ENCODE results near the gene INCA1. TPM values are rescaled to one million over a fixed set of nuclear protein-coding genes. Genes with fewer than 3 reads are reported as not detected.

The INCA1 gene
- total and polyA plus RNA-seq, 2 donors (not counting 3 experiments of a cell fraction or from before 2014, with no cell fraction given), result 0.71 to 1.0 TPM

GRCh38 chr17:5014357-5014756 lies 17.0 kb upstream of the INCA1 start:
- H3K9me3 ChIP-seq (replicated peaks; ENCODE audit: control insufficient read depth, insufficient read depth, low read length), result no peaks in the 10 kb centered on the region
- POLR2A ChIA-PET, result no interaction called here
- no peaks in the 10 kb centered on the region for H3K79me2 ChIP-seq (ENCODE audit: control insufficient read depth, insufficient read depth, low read length)
- dilution Hi-C loops (cut with MboI; ENCODE audit: extremely low pct_ligation_motif_present, low sequenced_read_pairs), result no loop called here
- no peak overlapping the region for H3K9ac ChIP-seq (replicated peaks; ENCODE audit: extremely low read depth, insufficient read depth, low read length)
- BruUV-seq (replicated peaks), result no TSS peak
- intact Hi-C loops (cut with micrococcal nuclease), result no loop called here
- no peaks in the 10 kb centered on the region for H4K20me1 ChIP-seq (replicated peaks; ENCODE audit: control insufficient read depth, extremely low read depth, insufficient read depth, low read length)
- H3K9me1 ChIP-seq (replicated peaks; ENCODE audit: control insufficient read depth, extremely low read depth, insufficient read depth, low read length), result no peaks in the 10 kb centered on the region
- CTCF ChIA-PET, result no interaction called here
- no peak overlapping the region for H3K4me2 ChIP-seq (ENCODE audit: insufficient read depth, low read length)
- H3K27me3 ChIP-seq (ENCODE audit: control insufficient read depth in 2 of 2, insufficient read depth in 2 of 2, low read length in 2 of 2), result no peaks in the 10 kb centered on the region
- TF ChIP-seq EZH2 (IDR thresholded peaks at IDR 0.05; ENCODE audit: borderline replicate concordance, low read depth, low read length, severe bottlenecking) (no peak), CTCF (IDR thresholded peaks at IDR 0.05; ENCODE audit: extremely low read depth in 1 of 2, insufficient read depth in 1 of 2, low read depth in 1 of 2, low read length in 2 of 2) (no peak), FOS (IDR thresholded peaks at IDR 0.05; ENCODE audit: borderline replicate concordance, insufficient read depth, low read length) (no peak), MAX (IDR thresholded peaks at IDR 0.05; ENCODE audit: insufficient read depth, insufficient read length) (no peak), MYC (IDR thresholded peaks at IDR 0.05; ENCODE audit: low read depth, low read length) (no peak), POLR2A (IDR thresholded peaks at IDR 0.05; ENCODE audit: low read depth, low read length) (no peak), POLR2AphosphoS5 (IDR thresholded peaks at IDR 0.05; ENCODE audit: insufficient read depth, low read depth, low read length) (no peak), JUN (IDR thresholded peaks at IDR 0.05; ENCODE audit: borderline replicate concordance, insufficient read depth, insufficient read length, low read depth) (no peak), GATA2 (IDR thresholded peaks at IDR 0.05; ENCODE audit: insufficient read depth, insufficient read length, low read depth, low read length) (no peak)
- no peak overlapping the region for H3K27ac ChIP-seq (ENCODE audit: insufficient read depth, low read depth, low read length)
- no peak overlapping the region for H2AFZ ChIP-seq (ENCODE audit: low read depth, low read length)
- H3K4me1 ChIP-seq (ENCODE audit: control insufficient read depth, extremely low read depth, insufficient read depth, low read length), result peaks cover 9% of the 10 kb centered on the region
- no peak overlapping the region for H3K4me3 ChIP-seq (replicated peaks in 1 of 3; ENCODE audit: insufficient read depth in 1 of 3, low read depth in 1 of 3, low read length in 3 of 3)
- peaks cover 4 to 46% of the 10 kb centered on the region in 2 experiments for H3K36me3 ChIP-seq (ENCODE audit: control insufficient read depth in 2 of 2, extremely low read depth in 1 of 2, insufficient read depth in 2 of 2, low read length in 2 of 2)
- FAIRE-seq (no peak), DNase-seq (ENCODE audit: low read depth, low spot score) (no peak)
